Stimulated activated CD4-positive, alpha-beta T cell treated with anti-CD3 and anti-CD28 coated beads, Interleukin-2, amount 100 ng/mL, for 48 hours (primary cell): ENCODE data around the gene CCDC126.
"Not testable (repeated sequence)": the region's sequence is repeated elsewhere in the genome, so short reads cannot be mapped to it uniquely, and the experiment has no call there.

ENCODE experiments used
- DNase-seq, 2 donors: peaks; one replicate each; pipeline ENCODE4 v3.0.0-alpha.2; 2020

Gene CCDC126

GRCh38 chr7:23633417-23633816 lies 36.2 kb downstream of the CCDC126 start:
- no peak for DNase-seq

DNA sequence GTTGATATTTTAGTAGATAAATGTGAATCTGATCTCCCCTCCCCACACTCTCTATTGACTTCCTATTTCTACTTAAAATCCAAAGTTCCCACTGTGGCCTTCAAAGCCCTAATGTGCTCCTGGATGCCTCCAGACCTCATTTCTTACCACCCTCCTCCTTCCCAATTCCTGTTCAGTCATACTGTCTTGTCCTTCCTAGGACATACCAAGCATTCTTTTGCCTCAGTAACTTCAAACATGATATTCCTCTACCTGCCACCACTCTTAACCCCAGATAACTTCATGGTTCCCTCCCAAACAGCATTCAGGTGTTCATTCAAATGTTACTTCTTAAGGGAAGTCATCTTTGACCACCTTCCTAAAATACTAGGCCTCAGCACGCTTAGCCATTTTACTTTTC lies 48.6 kb downstream of the CCDC126 start:
- no peak for DNase-seq

DNA sequence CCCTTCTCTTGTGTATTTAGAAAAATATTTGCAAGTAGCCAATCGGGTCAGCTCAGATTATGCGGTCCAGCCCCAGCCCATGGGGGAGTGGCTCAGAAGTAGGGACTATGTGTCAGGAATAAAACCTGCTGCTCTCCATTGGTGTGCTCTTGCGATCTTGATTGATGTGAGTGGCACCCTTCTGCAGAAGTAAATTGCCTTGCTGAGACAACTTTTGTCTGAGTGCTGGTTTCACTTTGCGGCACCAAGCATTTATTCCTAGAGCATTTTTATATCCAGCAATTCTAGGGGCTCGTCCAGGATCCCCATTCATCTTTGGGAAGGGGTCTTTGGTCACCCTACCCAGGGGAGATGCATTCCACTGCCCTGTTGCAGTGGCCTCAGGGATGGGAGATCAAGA lies 56.8 kb downstream of the CCDC126 start:
- no peak for DNase-seq

- peak in 1 of 2 donors; percentile 2 for DNase-seq
Observed at GRCh38 chr7:23654508-23654907, 57.3 kb downstream of the CCDC126 start.

DNA sequence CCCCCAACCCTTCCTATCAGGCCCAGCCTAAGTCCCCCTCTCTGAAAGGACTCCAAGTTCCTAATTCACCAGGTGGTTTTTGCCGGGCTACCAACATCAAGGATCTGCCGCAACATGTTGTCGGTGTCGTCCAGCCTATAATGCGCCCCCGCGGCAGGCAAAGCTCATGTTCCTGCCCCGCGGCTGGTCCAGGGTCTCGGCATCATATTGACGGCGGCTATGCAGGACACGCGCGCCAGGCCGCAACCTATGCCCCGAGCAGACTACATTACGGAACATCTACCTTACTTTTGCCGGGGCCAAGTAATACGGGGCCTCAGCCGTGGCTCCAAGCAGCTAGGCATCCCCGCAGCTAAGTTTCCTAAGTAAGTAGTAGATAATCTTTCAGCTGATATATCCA lies 58.3 kb downstream of the CCDC126 start:
- no peak for DNase-seq

GRCh38 chr7:23658831-23659427 lies 61.7 kb downstream of the CCDC126 start:
- no peak for DNase-seq

GRCh38 chr7:23661385-23661784 lies 64.2 kb downstream of the CCDC126 start:
- DNase-seq, result no peak

DNA sequence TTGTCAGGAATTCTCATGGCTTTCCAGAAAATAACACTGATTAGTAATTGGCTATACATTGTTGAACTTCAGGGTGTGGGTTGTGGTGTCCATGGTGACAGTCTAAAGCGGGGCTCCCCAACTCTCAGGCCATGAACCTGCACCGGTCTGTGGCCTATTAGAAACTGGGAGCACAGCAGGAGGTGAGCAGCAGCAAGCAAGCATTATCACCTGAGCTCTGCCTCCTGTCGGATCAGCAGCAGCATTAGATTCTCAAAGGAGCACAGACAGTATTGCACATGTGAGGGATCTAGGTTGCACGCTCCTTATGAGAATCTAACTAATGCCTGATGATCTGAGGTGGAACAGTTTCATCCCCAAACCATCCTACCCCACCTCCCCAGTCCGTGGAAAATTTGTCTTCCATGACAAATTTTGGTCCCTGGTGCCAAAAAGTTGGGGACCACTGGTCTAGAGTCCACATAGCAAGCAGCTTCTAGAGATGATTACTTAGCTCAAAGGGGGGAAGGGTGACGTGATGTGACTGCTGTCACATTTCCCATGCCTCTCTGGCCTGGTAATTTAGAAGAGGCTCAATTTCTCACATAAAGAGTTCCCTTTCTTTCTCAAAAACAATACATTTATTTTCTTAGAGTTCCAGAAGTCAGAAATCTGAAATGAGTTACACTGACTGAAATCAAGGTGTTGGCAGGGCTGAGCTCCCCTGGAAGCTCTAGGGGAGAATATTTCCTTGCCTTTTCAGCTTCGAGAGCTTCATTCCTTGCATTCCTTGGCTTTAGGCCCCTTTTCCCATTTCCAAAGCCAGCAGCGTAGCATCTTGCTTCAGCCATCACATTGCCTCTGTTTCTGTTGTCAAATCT lies 65.2 kb downstream of the CCDC126 start:
- DNase-seq, result no peak

DNA sequence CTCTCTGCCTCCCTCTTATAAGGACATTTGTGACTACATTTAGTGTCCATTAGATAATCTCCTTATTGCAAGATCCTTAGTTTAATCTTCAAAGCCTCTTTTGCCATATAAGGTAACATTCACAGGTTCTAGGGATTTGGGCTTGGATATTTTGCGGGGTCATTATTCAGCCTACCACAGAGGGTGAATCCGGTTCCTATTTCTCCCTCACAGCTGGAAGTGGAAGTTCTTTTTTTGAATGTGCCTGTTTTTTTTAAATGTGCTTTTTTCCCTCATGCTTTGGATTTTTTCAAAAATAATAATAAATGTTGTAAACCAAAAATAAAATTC lies 65.8 kb downstream of the CCDC126 start:
- DNase-seq, result no peak

DNA sequence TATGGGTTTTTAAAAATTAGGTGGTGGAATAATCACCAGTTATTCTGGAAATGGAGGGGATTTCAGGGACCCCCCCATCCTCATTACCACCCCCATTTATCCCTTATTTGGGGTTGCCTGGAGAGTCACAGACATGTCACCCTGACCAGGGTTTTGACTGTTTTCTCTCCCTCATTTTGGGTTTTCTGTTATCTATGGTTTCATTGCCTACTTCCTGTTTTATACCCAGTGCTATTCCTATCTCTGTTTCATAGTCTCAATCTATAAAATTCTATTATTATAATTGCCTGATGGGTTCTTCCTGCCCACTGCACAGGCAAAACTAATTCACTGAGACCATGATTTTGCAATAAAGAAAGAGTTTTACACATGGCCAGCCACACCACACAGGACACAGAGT lies 66.9 kb downstream of the CCDC126 start:
- no peak for DNase-seq

- no peak for DNase-seq
Observed at GRCh38 chr7:23672033-23672432, 74.9 kb downstream of the CCDC126 start.

DNA sequence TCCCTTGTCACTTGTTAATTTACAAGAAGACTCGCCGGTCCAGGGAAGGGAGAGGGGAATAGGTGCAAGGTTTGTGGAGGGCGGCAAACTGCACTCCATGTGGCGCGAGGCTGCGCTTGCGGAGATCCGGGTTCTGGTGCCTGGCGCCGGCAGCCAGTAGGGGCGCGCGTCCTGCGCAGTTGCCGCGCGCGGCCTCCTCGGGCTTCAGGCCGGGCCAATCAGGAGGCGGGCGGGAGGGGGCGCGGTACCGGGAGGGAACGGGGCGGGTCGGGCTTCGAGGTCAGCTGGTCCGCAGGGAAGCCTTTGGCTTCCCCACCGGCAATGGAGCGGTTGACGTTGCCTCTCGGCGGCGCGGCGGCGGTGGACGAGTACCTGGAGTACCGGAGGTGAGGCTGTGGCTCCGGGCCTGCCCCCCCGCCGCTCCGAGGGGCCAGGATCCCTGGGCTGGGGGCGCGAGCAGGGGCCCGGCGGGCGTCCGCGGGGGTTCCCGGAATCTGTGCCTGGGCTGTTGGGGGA lies 82.8 kb downstream of the CCDC126 start, which contains the start of gene FAM221A:
FAM221A (plus strand) TSS at position 302 of the 516 bp plus-strand sequence; CDS start at position 322, 20 bp downstream.
- peak; percentile 76 to 82 for DNase-seq

DNA sequence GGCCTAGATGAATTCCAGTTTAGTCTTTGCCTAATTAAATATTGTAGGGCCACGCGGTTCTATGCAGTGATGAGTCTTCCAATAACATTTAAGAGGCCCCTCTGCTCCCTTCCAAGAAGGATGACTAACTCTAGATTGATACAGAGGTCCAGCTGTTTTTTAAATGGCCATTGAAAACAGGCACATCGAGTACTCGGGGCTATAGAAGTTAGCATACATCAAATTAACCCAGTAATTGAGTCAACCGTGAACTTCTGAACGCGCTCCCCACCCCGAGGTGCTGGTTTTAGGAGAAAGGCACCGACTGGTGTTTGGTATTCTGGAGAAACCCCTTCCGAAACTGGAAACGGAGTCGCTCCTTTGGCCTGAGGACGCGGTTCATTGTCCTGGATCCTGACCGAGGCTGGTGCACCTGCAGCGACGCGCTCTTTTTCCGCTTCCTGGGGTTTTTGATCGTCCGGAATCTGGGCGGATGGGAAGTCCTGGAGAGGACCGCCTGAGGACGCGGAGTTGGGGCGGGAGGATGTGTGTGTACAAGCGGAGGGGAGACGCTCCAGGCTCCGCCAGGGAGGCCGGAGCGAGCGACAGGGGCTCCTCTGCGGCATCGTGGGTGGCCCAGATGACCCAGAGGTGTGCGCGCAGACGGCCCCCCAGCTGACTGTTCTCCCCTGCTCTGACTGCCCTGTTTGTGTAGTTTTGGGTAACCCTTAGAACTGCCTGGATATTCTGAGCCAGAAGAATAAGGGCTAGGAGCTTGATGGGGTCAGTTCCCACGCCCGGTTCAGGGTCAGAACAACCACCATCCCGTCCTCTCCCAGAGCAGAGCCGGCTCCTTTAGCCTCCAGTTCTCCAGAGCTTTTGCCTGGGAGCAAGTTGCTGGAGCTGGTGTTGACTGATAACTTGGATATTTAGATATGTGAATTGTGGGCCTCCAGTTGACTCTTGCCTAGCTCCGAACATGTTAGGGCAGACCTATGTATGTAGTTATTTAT lies 83.5 kb downstream of the CCDC126 start:
- peak; percentile 22 to 28 for DNase-seq

GRCh38 chr7:23684041-23684440 lies 86.9 kb downstream of the CCDC126 start:
- not testable (repeated sequence) for DNase-seq

- no peak for DNase-seq
Observed at GRCh38 chr7:23685731-23686130, 88.5 kb downstream of the CCDC126 start.

- DNase-seq, result no peak
Observed at GRCh38 chr7:23687011-23687410, 89.8 kb downstream of the CCDC126 start.

GRCh38 chr7:23689165-23689564 lies 92.0 kb downstream of the CCDC126 start:
- DNase-seq, result no peak

- no peak for DNase-seq
Observed at GRCh38 chr7:23691320-23691719, 94.1 kb downstream of the CCDC126 start.

GRCh38 chr7:23693224-23693623 lies 96.0 kb downstream of the CCDC126 start:
- DNase-seq, result no peak
